Central memory CD8-positive, alpha-beta T cell (primary cell): ENCODE measurements around the gene CAVIN2.
"Not testable (repeated sequence)": the region's sequence is repeated elsewhere in the genome, so short reads cannot be mapped to it uniquely, and the experiment has no call there.

Source experiments
- ATAC-seq: fragments of 150-1000 bp; cut with Tn5 transposase; replicated peaks from 2 replicates; pipeline ENCODE4 v1.10.0; 2022; ENCODE audit warnings: mild to moderate bottlenecking, moderate FRiP score, moderate number of reproducible peaks; ENCODE audit not compliant: poor library complexity, severe bottlenecking; ENCODE audit errors: extremely low read depth
- DNase-seq, 2 donors: peaks; one replicate each; pipeline ENCODE4 v3.0.0; 2021; ENCODE audit warnings: low spot score in 2 of 2
- H3K27ac Mint-ChIP-seq: one replicate; pipeline ENCODE4 v1.8.0; 2022; ENCODE audit warnings: low read depth, mild to moderate bottlenecking, moderate library complexity, mixed read lengths
- H3K27me3 Mint-ChIP-seq: one replicate; pipeline ENCODE4 v1.8.0; 2022; ENCODE audit warnings: mixed read lengths
- H3K36me3 Mint-ChIP-seq: one replicate; pipeline ENCODE4 v1.8.0; 2022; ENCODE audit warnings: mild to moderate bottlenecking, moderate library complexity, mixed read lengths; ENCODE audit not compliant: insufficient read depth
- H3K4me1 Mint-ChIP-seq: one replicate; pipeline ENCODE4 v1.8.0; 2022; ENCODE audit warnings: mixed read lengths
- H3K4me3 Mint-ChIP-seq: one replicate; pipeline ENCODE4 v1.8.0; 2022; ENCODE audit warnings: mild to moderate bottlenecking, moderate library complexity, mixed read lengths
- H3K9me3 Mint-ChIP-seq: one replicate; pipeline ENCODE4 v1.8.0; 2022; ENCODE audit warnings: mixed read lengths

The CAVIN2 gene

GRCh38 chr2:191799526-191799925, 47.4 kb downstream of the CAVIN2 start:
- Mint-ChIP-seq H3K9me3 (no peaks in the 10 kb centered on the region), H3K36me3 (no peaks in the 10 kb centered on the region), H3K4me3 (no peak overlapping the region), H3K27ac (no peak overlapping the region), H3K4me1 (no peaks in the 10 kb centered on the region), H3K27me3 (peaks cover 74% of the 10 kb centered on the region)
- ATAC-seq, result no peak
- no peak for DNase-seq

GRCh38 chr2:191797942-191798876, 48.7 kb downstream of the CAVIN2 start:
- no peak for DNase-seq
- Mint-ChIP-seq H3K4me3 (no peak overlapping the region), H3K27ac (no peak overlapping the region), H3K36me3 (no peaks in the 10 kb centered on the region), H3K4me1 (no peaks in the 10 kb centered on the region), H3K9me3 (no peaks in the 10 kb centered on the region), H3K27me3 (peaks cover 77% of the 10 kb centered on the region)
- ATAC-seq, result no peak

- no peaks in the 10 kb centered on the region for H3K9me3 Mint-ChIP-seq
- H3K4me1 Mint-ChIP-seq, result no peaks in the 10 kb centered on the region
- H3K36me3 Mint-ChIP-seq, result no peaks in the 10 kb centered on the region
- H3K27me3 Mint-ChIP-seq, result peaks cover 77% of the 10 kb centered on the region
- DNase-seq, result no peak
- no peak overlapping the region for H3K27ac Mint-ChIP-seq
- H3K4me3 Mint-ChIP-seq, result no peak overlapping the region
- ATAC-seq, result no peak
Observed at GRCh38 chr2:191797500-191797899, 49.4 kb downstream of the CAVIN2 start.

- DNase-seq (no peak), ATAC-seq (no peak)
- no peak overlapping the region for H3K4me3 Mint-ChIP-seq
- peaks cover 83% of the 10 kb centered on the region for H3K27me3 Mint-ChIP-seq
- no peak overlapping the region for H3K27ac Mint-ChIP-seq
- no peaks in the 10 kb centered on the region for H3K4me1 Mint-ChIP-seq
- H3K9me3 Mint-ChIP-seq, result no peaks in the 10 kb centered on the region
- H3K36me3 Mint-ChIP-seq, result no peaks in the 10 kb centered on the region
Observed at GRCh38 chr2:191795715-191796114, 51.2 kb downstream of the CAVIN2 start.

GRCh38 chr2:191791953-191792560, 54.8 kb downstream of the CAVIN2 start:
- Mint-ChIP-seq H3K27ac (no peak overlapping the region), H3K36me3 (no peaks in the 10 kb centered on the region), H3K4me3 (no peak overlapping the region), H3K9me3 (no peaks in the 10 kb centered on the region), H3K4me1 (no peaks in the 10 kb centered on the region), H3K27me3 (peaks cover 88% of the 10 kb centered on the region)
- DNase-seq (no peak), ATAC-seq (no peak)

- no peaks in the 10 kb centered on the region for H3K4me1 Mint-ChIP-seq
- H3K27me3 Mint-ChIP-seq, result peaks cover 82% of the 10 kb centered on the region
- ATAC-seq, result no peak
- H3K27ac Mint-ChIP-seq, result no peak overlapping the region
- DNase-seq, result no peak
- H3K9me3 Mint-ChIP-seq, result no peaks in the 10 kb centered on the region
- H3K4me3 Mint-ChIP-seq, result no peak overlapping the region
- no peaks in the 10 kb centered on the region for H3K36me3 Mint-ChIP-seq
Observed at GRCh38 chr2:191790737-191791136, 56.2 kb downstream of the CAVIN2 start.

- no peak for DNase-seq
- Mint-ChIP-seq H3K4me3 (no peak overlapping the region), H3K4me1 (no peaks in the 10 kb centered on the region), H3K36me3 (no peaks in the 10 kb centered on the region), H3K27ac (no peak overlapping the region), H3K9me3 (no peaks in the 10 kb centered on the region), H3K27me3 (peaks cover 73% of the 10 kb centered on the region)
- ATAC-seq, result no peak
Observed at GRCh38 chr2:191789796-191790195, 57.1 kb downstream of the CAVIN2 start.

GRCh38 chr2:191786694-191787093, 60.2 kb downstream of the CAVIN2 start:
- no peak overlapping the region for H3K27ac Mint-ChIP-seq
- H3K27me3 Mint-ChIP-seq, result peaks cover 53% of the 10 kb centered on the region
- H3K4me1 Mint-ChIP-seq, result no peaks in the 10 kb centered on the region
- H3K4me3 Mint-ChIP-seq, result no peak overlapping the region
- no peaks in the 10 kb centered on the region for H3K36me3 Mint-ChIP-seq
- no peaks in the 10 kb centered on the region for H3K9me3 Mint-ChIP-seq
- ATAC-seq (no peak), DNase-seq (no peak)

GRCh38 chr2:191785651-191786050, 61.2 kb downstream of the CAVIN2 start:
- not testable (repeated sequence) for H3K4me1 Mint-ChIP-seq, ATAC-seq, H3K36me3 Mint-ChIP-seq, H3K27ac Mint-ChIP-seq, H3K9me3 Mint-ChIP-seq, DNase-seq, H3K4me3 Mint-ChIP-seq
- peaks cover 48% of the 10 kb centered on the region for H3K27me3 Mint-ChIP-seq
